GM21717 (cell line): Measurements from ENCODE around the gene CPT2.

ENCODE experiments used
- ATAC-seq: cut with Tn5 transposase; IDR thresholded peaks from one replicate; pipeline ENCODE4 v1.9.1; 2021; ENCODE audit warnings: mild to moderate bottlenecking, moderate library complexity; ENCODE audit not compliant: unreplicated experiment

CPT2 gene

GRCh38 chr1:53259932-53260331, 63.3 kb downstream of the CPT2 start:
- peak; percentile 50 for ATAC-seq

- ATAC-seq = no peak
Observed at GRCh38 chr1:53260631-53261247, 64.1 kb downstream of the CPT2 start.

- ATAC-seq = no peak
Observed at GRCh38 chr1:53262000-53262399, 65.4 kb downstream of the CPT2 start.
